HG03469 (cell line): ENCODE measurements around the gene UPF1.
"Not testable (repeated sequence)": the region's sequence is repeated elsewhere in the genome, so short reads cannot be mapped to it uniquely, and the experiment has no call there.

Experiments used
- ATAC-seq: cut with Tn5 transposase; IDR thresholded peaks from one replicate; pipeline ENCODE4 v1.9.1; 2021; ENCODE audit warnings: mild to moderate bottlenecking, moderate library complexity, moderate number of reproducible peaks; ENCODE audit not compliant: unreplicated experiment

UPF1 gene

DNA sequence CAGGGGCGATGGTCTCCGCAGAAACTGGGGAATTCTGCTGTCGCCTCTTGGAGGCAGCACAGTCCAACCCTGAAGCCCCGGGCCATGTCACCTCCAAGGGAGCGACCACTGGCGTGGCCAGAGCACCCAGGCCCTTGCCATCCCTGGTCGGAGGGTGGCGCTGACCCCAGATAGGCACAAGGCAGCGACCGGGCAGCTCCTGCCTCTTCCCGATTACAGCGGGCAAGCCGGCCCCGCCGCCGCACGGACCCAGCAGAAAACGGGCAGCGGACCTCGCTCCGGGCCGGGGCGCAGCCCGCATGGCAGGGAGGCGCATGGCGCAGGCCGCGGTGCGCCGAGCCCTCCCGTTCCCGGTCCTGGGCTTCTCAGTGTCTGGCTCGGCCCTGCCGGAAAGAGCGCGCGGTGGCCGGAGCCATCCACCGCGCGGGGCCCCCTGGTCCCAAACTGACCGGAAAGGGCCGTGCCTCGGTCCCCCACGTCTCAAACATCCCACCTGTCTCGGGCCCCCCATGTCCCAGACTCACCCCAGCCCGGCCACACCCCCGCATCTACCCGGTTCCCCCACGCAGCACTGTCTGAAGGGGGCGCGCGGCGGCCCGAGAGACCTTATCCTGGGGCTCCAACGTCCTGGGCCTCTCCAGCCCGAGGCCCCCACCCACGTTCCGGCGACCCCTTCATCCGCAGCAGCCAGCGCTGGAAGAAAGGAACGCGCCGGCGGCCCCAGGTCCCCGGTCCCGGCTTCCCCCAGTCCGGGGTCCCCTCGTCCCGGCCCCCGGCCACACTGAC lies 63.5 kb downstream of the UPF1 start:
- no peak for ATAC-seq

DNA sequence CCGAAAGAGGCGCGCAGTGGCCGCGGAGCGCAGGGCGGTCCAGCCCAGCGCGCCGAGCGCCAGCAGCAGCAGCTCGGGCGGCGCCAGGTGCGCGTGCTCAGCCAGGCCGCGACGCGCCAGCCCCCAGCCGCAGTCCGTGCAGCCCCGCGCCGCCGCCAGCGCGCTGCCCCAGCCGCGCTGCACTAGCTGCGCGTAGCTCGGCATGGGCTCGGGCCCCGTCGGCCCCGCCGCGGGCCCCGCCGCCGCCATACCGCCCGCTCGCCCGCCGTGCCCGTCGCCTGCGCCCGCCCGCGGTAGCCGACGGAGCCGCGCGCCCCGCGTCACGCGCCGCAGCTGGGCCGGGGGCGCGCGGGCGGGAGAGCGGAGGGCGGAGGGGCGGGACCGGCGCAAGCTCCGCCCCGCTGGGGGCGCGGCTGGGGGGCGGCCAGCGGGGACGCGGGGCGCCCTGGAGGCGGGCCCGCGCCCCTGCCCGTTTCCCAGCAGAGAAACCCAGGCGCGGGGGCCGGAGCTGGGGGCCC lies 64.1 kb downstream of the UPF1 start, which contains the start of gene CERS1:
Gene CERS1, minus strand, starts transcription at position 335 of the 518 bp plus-strand sequence. Its CDS starts 86 bp downstream, at position 249.
- ATAC-seq = no peak

DNA sequence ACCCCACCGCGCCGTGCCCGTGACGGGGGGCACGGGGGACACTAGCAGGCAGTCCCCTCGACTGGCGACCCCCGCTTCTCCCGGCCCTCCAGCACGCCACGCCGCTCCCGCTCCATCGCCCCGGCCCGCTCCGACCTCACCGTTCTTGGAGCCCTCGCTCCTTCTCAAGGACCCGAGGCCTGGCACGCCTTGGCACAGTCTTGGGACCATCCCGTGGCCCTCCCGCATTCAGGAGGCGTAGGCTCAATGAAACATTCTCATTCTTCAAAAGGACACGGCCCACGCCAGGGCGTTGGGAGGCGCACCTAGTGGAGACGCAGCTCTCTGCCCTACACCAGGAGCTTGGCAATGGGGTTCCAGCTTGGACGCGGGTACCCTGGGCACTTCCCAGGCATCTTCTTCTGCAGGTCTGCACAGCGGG lies 64.7 kb downstream of the UPF1 start:
- ATAC-seq = no peak

DNA sequence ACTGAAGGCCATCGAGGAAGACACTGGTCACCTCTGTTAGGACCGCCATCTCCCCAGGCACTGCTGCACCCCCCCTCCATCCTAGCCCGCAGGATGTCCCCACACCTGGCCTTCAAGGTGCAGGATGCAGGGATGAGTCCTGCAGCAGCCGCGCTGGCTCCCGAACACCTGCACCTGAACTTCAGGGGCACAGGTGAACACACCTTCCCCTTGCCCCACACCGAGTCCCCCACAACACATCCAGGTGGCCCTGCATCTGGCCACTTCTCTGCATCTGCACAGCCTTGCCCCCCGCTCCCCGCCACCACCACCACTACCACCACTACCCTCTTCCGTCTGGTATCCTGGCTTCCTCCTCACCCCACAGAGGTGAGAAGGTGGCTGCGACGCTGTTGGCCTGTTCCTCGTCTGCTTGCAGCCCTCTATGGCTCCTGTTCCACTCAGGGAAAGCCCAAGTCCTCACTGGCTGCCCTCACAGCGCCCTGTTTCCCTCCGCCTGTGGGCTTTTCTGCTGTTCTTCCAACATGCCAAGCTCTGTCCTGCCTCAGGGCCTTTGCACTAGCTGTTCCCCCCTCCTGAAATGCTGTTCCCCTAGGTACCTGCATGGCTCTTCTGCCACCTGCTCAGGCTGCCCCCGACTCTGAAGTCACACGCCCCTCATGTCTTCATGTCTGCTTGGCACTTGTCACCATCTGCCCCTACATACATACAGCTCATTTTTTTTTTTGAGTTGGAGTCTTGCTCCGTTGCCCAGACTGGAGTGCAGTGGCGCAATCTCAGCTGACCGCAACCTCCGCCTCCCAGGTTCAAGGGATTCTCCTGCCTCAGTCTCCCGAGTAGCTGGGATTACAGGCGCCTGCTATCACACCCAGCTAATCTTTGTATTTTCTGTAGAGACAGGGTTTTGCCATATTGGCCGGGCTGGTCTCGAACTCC lies 65.6 kb downstream of the UPF1 start:
- no peak for ATAC-seq

DNA sequence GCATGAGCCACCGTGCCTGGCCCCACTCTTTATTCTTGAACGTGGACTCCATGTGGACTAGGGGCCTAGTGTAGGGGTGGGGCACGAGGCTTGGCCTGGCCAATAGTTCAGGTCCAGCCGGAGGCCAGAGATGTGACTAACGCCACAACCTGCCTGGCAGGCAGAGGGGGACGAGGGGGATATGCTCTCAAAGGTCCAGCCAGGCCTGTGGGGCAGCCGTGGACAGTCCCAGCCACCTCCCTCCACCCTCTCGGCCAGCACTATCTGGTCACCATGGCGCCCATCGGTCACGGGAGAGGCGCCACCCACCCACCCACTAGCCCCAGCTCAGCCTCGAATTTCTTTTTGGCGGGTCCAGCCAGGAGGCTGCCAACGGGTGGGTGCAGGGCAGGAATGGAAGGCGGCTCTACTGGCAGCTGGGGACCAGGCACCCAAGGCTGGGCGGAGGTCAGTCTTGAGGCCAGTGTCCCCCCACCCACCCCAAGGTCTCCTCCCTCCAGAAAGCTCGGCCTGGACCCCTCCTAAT lies 66.4 kb downstream of the UPF1 start:
- no peak for ATAC-seq

DNA sequence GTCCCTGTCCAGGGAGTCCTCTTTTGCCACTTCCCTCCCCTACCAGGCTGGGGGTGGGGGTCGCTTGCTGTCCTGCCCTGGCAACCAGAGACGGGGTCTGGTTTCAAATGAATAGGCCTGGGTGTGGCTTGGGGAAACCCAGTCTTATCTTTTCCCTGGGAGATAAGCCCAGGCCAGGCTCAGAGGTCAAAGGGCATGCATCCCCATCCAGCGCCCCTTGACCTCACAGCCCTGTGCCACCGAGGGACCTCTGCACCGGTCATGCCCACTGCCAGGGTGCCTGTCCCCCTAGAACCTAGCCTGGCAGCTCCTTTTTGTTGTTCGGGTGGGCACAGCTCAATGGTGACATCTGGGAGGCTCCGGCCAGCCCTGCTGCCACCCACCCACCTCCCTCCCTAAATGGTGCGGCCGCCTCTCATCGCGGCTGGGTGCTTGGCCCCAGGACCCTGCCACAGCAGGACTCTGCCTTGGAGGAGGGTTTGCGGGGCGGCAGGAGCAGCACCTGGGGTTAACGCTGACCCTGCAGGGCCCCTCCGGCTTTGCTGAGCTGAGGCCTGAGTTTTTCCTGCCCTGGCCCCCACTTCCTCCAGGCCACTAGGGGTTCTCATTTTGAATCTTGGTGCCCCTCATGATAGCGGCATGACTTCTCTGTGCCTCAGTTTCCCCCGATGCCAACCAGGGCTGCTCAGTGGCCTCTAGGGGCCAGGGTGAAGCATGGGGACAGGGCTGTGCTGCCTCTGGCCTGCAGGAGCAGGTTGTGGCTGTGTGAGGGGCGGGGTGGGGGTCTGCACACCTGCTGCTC lies 67.0 kb downstream of the UPF1 start:
- no peak for ATAC-seq

DNA sequence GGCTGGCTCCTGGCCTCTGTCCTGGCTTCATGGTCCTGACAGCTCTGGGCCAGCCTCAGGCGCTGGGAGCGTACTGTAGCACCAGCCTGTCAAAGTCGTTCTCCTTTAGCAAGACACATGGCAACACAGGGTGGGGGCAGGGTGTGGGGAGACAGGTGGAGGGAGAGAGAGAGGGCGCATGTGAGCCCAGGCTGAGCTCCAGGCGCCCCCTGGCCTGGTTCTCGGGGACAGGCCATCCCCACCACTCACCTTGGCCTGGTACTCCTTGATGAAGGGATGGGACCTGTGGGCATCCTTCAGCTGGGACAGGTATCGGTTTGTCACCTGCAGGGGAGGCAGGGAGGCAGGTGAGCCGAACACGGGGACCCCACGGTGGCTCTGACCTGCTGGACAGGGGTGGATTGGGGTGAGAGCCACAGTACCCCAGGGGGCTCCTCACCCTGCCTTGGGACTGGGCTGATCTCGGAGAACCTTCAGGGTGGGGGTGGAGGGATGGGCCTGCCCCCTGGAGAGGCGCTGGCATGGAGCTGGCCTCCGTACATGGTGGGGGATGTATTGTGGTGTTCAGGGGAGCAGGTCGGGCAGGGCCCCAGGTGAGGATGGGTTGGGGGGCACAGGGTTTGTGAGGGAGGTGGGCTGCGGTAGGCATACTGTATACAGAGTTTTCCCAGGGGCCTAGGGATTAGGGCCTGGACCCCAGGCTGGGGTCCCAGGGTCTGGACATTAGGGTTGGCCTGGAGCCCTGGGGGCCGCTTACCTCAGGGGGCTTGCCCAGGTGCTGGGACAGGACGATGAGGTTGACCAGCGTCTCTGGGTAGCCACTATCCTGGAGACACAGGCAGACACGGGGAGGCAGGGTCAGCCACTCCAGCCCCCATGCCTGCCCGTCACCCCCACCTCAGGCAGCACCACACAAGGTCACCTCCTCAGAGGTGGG lies 68.1 kb downstream of the UPF1 start:
- no peak for ATAC-seq

DNA sequence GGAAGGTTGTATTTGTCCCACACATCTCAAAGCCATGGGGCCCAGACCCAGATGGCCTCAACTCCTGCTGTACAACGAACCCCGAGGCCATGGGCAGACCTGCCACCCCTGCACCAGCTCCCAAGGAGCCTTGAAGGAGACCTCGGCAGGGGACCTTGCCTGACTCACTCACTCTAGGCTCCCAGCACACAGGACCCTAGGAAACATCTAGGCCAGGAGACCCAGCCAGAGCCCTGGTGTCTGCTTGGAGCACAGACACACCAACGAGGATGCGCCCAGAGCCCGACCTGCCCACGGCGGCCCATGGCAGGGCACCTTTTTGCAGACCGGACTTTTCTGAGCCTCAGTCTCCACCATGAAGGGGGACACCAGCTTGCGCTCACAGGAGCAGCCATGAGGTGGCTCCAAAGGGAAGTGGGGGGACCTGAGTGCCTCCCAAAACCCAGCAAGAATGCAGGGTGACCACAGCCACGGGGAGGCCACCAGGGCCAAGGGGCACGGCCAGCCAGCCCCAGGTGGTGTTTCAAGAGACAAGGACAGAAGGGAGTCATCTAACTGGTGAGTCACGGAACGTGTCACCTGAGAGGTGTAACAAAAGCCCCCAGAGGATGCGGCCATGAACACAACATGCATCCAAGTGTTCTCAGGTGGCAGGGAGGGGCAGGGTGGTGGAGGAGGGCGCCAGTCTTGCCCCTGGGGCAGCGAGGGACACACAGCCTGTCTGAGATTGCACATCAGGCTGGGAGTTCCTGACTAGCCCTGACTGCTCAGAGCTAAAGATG lies 69.1 kb downstream of the UPF1 start:
- no peak for ATAC-seq

DNA sequence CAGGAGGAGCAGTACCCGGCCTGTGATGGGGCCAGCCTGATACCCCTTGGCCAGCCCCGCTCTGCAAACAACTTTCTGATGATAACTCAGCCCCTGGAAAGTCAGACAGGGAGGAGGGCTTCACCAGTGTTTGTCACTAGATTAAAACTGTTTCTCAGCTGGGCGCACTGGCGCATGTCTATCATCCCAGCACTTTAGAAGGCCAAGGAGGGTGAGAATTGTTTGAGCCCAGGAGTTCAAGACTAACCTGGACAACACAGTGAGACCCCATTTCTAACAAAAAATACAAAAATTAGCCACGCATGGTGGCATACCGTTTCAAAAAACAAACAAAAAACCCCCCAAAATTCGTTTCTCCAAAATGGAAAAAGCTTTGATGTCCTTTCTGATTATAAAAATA lies 69.7 kb downstream of the UPF1 start:
- ATAC-seq = no peak

DNA sequence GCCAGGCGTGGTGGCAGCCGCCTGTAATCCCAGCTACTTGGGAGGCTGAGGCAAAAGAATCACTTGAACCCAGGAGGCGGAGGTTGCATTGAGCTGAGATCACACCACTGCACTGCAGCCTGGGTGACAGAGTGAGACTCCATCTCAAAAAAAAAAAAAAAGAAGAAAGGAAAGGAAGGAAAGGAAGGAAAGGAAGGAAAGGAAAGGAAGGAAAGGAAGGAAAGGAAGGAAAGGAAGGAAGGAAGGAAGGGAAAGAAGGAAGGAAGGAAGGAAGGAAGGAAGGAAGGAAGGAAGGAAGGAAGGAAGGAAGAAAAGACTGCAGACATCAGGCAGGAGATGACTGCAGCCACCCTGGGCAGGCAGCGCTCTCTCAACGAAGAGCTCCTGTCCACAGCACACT lies 70.8 kb downstream of the UPF1 start:
- not testable (repeated sequence) for ATAC-seq

DNA sequence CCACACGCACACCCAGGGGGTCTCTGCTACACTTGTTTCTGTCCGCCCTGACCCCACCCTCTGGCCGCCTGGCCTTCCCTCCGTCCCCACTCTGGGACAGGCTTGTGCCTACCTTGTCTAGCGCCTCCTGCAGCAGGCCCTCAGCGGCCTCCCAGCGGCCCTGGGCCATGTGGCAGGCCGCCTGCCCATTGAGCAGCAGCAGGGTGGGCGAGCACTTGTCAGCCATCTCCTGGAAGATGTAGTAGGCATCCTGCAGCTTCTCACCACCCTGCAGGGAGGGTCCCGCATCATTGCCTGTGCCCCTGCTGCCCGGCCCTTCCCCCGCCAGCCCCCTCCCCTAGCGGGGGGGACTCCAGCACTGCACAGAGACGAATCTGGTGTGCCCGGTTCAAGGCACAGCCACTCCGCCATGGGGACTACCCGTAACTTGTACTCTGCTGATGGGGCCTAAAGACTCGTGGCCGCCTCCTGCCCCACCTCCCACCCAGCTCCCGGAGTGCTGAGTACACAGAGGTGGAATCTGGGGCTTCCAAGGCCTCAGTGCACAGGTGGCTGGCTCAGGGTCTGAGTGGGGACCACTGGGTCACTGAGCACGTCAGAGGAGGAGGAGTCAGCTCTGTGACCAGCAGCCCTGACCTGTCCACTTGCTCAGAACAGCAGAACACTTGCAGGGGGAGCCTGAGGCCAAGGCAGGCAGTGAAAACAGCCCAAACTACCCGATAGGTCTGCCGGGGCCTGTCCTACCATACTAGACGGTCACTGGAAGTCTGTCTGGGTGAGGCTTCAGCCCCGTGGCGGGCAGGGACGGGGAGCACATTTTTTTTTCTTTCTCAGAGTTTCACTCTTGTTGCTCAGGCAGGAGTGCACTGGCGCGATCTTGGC lies 71.6 kb downstream of the UPF1 start:
- no peak for ATAC-seq

DNA sequence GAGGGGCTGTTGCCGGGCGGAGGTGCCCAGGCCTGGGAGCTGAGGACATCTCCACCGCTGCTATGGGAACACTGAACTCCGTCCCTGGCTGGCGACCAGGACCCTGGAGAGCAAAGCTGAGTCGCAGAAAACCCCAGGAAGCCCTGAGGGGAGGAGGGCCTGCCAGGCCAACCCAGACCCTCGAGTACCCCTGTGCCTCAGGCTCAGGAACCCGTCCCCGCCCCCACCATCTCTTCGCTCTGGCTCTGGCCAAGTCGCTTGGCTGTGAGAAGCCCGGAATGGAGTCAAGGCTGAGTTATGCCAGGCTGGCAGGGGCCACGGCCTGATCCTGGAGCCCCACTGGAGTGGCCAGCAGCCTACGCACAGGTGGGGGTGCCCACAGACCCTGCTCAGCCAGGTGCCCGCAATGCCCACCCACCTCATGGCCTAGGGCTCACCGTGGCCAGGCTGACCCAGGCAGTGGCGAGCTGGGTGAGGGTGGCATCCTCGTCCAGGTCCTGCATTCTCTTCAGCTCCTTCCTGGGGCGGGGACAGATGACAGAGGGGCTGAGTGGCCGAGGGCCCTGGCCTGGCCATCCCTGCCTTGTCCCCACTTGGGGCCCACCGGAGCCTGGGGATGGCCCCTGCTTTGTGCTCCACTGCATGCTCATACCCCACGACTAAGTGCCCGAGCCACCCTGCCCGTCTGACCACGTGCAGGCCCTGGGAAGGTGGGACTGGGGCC lies 72.7 kb downstream of the UPF1 start:
- no peak for ATAC-seq

DNA sequence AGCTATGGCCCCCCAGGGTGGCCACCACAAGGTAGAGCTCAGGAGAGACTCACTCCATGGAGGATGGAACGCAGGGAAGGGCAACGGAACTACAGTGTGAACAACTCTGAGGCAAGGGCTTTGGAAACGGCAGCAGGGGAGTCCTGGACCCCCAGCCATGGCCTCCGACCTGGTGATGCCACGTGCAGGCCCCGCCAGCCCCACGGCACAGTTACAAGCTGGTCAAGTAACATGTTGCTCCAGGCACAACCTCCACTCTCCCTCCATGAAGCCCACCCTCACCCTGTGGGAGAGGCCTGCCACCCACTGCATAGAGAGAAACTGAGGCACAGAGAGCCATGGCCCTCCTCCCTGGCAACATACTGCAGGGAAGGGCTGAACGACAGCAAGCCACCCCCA lies 73.3 kb downstream of the UPF1 start:
- no peak for ATAC-seq

DNA sequence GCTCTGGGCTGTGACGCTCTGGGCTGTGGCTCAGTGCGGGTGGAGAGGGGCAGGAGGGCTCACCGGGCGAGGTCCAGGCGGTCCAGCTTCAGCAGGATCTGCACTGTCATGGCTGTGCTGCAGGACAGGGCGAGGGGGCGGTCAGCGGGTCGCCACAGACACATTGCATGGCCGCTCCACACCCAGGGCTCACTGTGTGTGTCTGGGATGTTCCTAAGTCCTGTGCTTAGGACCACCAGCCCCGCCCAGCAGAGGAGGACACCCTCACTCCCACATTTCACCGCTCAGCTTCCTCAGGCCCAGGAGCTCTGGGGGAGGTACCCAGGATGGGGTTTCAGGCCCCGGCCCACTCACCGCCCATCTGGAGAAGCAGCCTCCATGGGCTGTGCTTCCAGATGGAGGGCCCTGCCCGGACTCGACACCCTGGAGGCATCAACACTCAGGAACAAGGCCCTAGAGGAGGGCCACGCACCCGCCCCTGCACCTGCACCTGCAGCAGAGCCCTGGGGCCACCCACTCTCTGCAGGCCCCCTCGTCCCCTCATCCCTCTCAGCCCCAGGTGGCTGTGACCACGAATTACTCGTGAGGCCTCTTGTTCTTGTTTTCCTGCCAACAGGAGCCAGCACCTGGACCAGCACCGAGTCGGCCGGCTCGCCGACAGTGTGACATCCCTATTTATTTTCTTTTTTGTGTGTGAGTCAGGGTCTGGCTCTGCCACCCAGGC lies 73.9 kb downstream of the UPF1 start:
- ATAC-seq = no peak

DNA sequence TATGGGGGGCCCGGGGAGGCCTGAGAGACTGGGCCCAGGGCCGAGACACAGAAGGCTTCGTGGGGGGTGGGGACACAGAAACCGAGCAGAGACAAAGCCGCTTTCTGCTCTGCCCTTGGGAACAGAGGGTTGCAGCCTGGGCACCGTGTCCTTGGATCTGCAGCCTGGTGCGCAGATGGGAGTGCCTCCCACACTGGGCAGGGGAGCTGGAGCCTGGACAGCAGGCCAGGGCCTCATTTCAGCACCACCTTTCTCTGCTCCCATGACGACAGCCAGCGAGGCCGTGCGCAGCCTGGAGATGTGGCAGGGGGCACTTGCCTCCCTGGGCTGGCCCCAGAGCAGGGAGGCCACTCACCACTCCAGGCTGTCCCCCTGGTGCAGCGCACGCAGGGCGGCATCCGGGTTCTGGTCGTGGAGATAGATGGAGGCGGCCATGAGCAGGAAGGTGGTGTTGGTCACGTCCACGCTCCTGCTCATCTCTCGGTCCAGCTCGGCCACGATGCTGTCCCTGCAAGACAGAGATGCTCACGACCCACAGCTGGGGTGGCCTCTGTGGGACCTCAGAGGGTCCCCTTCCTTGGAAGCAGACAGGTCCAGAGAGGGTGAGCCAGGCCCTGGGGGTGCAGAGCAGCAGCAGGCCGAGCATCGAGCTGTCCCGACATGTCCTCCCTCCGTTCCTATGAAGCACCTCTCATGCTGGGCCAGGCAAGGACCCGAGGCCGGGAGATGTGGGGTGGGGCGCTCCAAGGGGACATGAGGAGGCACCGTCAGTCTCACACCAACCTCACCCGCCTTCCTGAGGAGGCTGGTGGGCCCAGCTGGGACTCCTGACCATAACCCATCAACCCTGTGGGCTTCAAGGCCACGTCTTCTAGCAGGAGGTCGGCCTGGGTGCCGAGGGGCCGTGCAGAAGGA lies 75.1 kb downstream of the UPF1 start:
- no peak for ATAC-seq
